HG03520 (cell line): ENCODE data around the gene PIGQ.

Source experiments
- ATAC-seq: cut with Tn5 transposase; IDR thresholded peaks from one replicate; pipeline ENCODE4 v1.9.1; 2021; ENCODE audit warnings: mild to moderate bottlenecking, moderate library complexity; ENCODE audit not compliant: unreplicated experiment

The PIGQ gene

GRCh38 chr16:566475-567372 is 3.0 kb upstream of the PIGQ start, which contains the start of gene NHLRC4:
Gene NHLRC4, plus strand, starts transcription at chr16:567005. Its CDS starts 1,043 bp downstream, at chr16:568048.
- ATAC-seq = no peak

- ATAC-seq = no peak
Observed at GRCh38 chr16:567373-568256, 2.2 kb upstream of the PIGQ start.

DNA sequence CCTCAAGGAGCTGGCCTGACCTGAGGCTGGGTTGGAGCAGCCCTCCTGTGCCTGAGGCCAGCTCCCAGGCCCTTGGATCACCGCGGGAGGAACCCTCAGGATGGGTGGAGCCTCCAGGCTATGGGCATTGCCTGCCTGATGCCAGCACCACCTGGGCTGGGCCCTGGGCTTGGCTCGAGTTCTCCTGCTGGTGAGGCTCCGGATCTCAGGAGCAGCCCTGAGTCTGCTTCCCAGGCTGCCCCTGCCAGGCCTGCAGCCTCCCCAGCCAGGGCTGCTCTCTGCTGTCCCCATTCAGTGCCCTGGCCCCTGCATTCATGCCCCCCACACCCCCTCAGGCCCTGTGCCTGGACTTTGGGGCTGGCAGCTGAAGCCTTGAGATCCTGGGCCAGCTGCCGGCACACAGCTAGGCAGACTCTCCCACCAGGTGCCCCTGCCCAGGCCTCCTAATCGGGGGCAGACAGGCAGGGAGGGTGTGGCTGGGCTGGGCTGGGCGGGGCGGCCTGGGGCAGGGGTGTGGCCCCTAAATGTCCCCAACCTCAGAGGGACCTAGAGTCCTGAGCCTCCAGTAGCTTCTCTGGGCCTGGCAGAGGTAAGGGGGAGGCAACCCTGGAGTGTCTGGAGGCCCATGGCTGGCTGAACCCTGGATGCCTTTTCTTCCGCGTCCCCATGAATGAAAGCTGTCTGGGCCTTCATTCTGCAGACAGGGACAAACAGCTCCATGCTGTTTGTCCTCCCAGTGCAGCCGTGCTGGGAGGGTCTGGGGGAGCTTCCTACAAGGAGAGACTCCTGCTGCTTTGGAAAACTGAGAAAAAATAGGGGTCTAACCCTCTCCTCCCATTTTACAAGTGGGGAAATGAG is 1.1 kb upstream of the PIGQ start:
- no peak for ATAC-seq

- ATAC-seq = no peak
Observed at GRCh38 chr16:572865-573650, 3.3 kb downstream of the PIGQ start.

GRCh38 chr16:574021-574760 is 4.4 kb downstream of the PIGQ start:
- ATAC-seq = no peak

GRCh38 chr16:575354-576196 is 5.8 kb downstream of the PIGQ start:
- no peak for ATAC-seq

GRCh38 chr16:576197-576822 is 6.5 kb downstream of the PIGQ start:
- ATAC-seq = no peak

DNA sequence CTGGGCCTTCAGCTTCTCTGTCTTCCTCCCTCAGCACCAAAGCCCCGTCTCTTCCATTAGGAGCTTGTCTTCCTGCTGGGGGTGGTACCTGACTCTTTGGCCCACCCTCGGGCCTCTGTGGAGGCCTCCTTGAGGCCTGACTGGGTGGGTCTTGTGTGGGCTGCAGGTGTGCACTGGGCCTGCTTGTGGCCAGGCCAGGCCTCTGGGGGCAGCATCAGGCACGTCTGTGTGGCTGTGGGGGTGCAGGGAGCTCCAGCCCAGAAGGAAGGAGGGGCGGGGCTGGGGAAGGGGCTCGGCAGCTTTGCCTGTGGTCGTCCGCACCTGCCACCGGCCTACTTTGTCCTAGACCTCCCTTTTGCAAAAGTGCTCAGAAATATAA is 7.0 kb downstream of the PIGQ start:
- no peak for ATAC-seq

DNA sequence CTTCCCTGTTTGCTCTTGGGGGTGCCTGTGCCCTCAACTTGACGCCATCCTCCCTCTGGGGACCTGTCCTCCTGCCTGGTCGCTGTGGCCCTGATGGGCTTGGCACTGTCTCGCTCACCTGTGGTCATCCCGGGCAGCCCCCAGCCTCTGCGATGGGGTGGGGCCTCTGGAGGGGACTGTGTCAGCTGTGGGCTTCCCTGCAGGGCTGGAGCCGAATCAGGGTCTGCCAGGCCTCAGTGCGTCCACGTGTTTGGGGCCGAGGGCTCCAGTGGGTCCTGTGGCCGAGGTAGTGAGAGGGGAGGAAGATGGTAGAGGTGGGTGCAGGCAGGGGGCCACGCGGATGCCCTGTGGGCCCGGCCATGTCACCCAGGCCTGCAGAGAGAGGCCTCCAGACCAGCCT is 8.0 kb downstream of the PIGQ start:
- no peak for ATAC-seq

GRCh38 chr16:578232-578869 is 8.6 kb downstream of the PIGQ start:
- no peak for ATAC-seq

GRCh38 chr16:578870-579405 is 9.2 kb downstream of the PIGQ start:
- ATAC-seq = no peak

DNA sequence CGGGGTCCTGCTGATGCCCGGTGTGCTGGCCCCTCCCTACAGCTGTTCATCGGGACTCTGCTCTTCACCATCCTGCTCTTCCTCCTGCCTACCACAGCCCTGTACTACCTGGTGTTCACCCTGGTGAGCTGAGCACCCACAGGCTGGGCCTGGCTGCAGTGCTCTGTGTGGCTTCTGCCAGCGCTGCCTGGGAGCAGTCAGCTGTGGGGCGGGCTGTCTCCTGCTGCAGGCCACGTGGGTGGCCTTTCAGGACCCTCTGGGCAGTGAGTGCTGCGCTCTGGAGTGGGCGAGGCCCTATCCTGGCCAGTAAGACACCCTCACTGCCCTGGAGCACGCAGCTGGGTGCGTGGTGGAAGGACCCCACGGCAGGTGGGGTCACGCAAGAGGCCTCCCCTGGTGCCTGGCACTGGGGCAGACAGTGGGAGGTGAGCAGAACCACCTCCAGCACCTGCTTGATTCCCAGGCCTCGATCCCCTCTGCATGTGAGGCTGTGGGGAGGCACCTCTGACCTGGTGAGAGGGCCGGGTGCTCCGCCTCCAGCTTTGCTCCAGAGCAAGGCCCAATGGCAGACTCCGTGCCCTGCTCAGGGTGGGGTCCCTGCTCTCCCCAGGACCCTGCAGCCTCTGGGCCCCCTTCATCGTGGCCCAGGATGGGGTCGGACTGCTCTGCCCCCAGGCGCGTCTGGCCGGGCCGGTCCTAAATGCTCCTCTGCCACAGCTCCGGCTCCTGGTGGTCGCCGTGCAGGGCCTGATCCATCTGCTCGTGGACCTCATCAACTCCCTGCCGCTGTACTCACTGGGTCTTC is 10.6 kb downstream of the PIGQ start:
- no peak for ATAC-seq

DNA sequence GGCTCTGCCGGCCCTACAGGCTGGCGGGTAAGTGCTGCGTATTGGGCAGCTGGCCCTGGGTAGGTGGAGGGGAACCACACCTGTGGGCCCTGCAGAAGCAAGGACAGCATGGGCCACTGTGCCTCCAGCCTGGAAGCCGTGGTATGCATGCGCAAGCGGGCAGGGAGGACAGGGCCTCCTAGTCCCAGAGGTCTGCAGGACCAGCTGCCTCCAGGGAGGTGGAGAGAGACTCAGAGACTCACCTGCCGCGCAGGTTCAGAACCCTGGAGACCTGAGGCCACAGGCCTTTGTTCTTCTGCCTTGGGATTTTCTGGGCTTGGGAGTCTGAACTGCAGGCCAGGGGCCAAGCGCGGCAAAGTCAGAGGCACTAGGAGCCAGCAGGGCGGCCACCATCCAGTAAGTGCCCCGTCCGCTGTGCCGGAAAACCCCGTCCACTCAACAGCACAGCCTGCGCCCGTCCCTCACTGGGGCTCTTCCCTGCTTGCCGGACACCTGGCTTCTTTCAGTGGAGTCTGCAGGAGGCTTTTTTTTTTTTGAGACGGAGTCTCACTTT is 11.3 kb downstream of the PIGQ start:
- no peak for ATAC-seq

GRCh38 chr16:582218-582613 is 12.4 kb downstream of the PIGQ start:
- ATAC-seq = no peak

DNA sequence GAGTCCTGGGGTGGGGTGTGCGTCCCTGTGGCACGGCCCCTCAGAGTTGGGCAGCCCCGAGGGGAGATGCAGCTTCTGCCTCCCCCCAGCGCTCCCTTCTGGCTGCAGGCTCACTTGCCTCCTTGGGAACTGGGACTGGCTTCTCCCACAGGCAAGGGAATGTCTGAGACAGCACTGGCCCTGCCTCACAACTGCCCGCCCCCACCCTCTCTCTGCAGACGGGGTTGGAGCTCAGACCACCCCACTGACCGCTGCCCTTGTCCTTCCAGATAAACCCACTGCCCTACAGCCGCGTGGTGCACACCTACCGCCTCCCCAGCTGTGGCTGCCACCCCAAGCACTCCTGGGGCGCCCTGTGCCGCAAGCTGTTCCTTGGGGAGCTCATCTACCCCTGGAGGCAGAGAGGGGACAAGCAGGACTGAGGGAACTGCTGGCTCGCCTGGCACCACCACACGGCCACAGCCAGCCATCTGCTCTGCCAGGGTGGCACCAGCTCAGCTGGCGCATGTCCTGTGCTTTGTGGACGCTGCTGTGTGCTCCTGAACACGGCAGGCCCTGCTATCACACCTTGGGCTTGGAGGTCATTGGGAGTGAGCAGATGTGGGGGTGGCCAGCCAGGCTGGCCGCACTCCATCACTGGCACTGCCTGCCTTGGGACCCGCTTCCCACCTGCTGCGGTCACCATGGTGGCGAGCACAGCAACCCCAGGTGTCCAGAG is 13.0 kb downstream of the PIGQ start:
- no peak for ATAC-seq

DNA sequence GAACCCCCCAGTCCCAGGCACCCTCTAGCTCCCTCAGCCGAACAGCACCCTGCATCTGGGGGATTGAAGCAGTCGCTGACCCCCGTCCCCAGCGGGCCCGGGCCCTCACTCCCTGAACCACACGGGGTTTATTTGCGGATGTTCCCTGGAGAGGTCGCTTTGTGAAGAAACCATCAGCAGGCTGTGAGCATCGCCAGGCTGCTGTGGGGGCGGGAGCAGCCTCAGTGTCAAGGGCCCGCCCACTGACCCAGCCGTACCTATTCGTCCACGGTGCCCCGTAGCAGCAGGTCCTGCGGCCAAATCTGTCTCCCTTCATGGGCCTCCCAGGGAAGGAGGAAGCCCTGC is 13.7 kb downstream of the PIGQ start:
- no peak for ATAC-seq
